ENCODE data around the gene FAM229B.
"Not testable (repeated sequence)": the region's sequence is repeated elsewhere in the genome, so short reads cannot be mapped to it uniquely, and the experiment has no call there.

FAM229B gene, protein sequence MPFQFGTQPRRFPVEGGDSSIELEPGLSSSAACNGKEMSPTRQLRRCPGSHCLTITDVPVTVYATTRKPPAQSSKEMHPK

DNA sequence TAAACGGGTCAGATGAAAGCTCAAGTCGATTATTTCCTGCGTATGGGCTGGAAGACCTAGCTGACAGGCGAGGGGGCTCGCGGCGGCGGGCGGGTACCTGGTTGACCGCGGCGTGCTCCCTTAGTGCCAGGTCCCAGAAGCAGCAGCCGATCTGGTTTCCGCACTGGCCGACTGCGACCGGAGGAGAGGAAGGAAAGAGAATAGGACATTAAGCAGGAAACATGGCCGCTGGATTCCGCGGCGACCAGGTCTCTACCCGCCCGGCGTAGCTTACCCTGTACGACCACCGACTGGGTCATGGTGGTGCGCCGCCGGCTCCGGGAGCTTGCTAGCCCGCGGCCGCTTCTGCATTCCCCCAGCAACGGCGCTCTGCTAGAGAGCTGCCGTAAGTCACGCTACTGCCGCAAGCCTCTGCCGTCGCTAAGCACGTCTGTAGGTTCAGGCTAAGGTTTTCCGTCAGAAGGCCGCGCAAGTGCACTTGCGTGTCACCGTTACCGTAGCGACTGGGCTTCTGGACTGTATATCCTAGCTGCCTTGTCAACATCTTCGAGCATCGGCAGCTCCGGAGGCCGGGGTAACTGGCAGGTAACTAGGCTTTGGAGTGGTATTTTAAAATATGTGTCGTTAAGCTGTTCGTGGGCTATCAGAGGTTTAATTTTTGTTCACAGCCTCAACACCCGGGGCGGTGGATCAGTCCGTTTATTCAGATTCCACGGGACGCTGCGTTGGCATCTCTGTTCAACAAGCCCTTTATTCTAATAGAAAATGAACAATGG, at the start of gene FAM229B, which contains the start of gene TUBE1:
Gene FAM229B (plus strand): TSS at position 456 of the 776 bp plus-strand sequence. CDS start 11,693 bp downstream, outside the sequence.
Gene TUBE1 (minus strand): TSS at position 347 of the 776 bp plus-strand sequence. CDS start 48 bp downstream, at position 299.
- peak; percentile 69 for DNase-seq (ENCODE audit: low spot score)

DNA sequence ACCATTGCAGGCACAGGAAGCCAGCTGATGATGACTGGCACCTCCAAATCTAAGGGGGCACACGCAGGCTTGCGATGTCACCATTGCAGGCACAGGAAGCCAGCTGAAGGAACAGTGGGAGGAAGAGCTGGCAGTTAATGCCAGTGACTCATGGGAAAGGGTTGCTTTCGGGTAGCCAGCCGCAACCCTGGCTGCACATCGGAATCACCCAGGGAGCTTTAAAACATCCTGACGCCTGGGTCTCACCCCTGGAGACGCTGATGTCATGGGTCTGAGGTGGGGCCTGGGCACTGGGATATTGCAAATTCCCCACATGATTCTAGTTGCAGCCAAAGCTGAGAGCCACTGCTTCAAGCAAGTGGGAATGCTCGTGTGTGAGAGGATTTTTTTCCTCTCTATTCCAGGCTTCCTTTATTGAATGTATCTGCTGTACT, 49.6 kb upstream of the FAM229B start:
- no peak for DNase-seq (ENCODE audit: low spot score)

DNA sequence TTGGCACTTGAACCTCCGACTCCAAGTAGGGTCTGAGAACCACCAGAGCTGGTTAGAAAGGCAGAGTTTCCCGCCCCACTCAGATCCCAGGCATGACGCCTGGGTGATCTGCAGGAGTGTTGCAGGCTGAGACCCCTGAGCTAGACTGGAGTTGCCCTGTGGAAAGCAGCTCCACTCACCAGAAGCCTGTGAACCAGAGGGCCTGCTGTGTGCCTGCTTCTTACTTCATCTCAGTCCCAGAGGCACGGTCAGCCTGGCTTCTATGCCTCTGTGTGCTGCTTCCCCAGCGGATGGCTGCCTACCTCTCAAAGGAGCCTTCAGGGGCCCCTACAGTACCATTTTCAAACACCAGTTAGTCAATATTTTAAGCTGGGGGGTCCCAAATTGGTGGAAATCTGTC, 49.1 kb upstream of the FAM229B start:
- no peak for DNase-seq (ENCODE audit: low spot score)

DNA sequence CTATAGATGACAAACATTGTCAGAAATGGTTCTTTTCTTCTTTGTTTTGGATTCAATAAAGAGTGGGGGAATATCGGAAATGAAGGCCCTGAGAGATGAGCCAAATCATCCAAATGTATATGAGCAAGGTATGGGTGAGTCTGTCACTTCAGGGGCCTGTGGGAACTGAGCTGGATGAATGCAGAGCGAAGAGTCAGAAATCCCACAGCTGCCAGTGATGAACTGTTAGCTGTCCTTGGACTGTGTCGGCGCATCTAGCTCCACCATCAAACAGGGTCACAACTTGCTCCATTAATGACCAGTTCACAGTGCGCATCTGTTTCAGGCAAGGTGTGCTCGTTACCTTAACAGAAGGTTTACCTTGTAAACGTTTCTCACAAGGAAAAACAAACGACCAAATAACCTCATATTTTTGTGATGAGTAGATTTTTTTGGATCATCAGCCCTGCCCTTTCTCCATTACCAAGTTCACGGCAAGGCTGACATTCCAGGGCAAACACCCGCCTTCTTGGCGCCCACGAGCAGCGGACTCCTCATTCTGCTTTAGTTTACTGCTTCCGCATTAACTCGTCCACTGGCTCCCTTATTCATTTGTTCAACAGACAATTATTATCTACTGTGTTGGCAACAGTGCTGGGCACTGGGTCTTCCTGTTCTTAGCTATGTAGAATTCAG, 48.5 kb upstream of the FAM229B start:
- no peak for DNase-seq (ENCODE audit: low spot score)

DNA sequence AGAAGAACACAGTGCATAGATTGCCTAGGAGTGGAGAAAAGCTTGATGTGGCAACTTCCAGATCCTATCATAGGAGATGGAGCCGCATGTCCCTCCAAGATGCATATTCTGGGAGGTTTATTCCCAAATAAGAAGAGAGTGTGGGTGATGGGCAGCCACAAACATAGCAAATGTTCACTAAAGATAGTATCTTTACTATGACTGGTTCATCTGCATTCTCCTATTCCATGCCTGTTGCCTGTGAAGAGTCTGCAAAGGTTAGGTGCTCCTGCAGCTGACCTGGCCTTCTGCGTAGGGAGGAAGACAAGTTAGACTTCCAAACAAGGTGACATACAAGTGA, 48.0 kb upstream of the FAM229B start:
- DNase-seq (ENCODE audit: low spot score): no peak

DNA sequence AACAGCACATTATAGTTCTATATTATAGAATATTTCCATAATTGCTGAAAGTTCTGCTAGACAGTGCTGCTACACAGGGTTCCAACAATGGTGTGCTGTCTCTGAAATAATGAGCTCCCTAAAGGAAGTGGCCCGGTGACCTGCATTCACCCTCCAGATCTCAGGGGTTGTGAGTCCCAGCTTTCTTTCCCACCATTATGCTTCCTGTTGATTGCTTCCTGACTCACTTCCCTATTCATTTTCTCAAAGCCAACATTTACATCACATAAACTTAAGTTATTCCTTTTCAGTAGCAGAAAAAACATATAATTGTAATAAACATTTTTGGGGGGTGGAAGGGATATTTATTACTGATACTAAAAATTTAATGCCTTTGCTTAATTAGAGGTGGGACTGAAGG, 46.4 kb upstream of the FAM229B start:
- DNase-seq (ENCODE audit: low spot score): no peak

DNA sequence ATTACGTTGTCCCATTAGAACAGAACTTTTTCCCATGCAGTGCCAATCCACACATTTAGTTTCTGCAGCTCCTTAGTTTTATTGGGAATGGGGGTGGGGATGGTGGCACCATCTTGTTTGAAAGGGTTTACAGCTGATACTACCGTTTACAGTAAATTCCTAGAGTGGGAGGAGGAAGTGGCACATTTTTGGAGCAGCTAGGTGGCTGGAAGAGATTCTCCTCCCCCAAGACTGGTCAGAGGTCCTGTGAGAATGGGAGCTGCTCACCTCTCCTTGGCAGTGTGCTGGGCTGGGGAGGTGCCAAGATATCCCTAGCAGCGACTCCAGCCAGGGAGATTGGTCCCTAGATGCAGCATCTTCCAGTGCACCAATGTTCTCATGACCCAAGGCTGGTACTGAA, 45.9 kb upstream of the FAM229B start:
- DNase-seq (ENCODE audit: low spot score): no peak

DNA sequence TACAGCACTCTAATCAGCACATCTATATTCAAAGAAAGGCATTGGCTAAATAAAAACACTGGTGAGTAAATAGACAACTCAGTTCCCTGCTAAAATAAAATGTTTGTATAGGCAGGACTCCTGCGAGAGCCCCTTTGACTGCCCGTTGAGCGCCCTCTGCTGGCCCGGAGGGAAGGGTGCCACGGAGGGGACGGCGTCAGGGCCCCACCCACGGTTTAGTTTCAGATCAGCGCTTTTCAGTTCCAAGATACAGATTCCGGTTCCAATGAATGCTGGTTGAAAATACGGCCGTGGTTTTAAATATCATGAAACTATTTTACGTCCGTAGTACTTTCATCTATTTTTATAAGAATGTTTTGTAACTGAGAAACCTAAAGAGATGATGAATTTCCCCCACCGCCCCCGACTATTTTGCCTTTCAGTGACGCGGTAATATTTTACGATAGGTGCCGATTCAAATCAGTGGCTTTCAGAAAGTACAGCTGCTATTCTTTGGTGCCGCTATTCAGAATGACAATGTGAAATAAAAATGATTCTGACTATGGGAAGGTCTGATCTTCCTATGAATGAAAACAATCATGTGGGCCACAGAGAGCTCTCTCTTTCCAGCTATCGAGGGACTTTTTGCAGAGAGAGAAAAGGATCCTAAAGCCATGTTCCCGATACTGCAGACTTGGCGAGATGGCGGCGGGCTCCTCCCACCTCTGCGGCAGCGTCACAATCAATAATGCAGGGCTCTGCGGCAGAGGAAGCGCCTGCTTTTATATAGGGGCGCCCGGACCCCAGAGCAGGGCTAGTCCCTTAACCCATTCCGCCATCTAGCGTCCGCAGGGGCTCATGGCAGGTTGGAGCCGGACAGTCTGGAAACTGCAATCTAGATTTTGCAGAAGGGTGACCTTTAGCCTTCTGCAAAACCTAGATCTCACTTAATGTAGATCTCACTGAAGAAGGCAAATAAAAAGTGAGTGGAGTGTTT, 44.1 kb upstream of the FAM229B start:
- peak; percentile 88 for DNase-seq (ENCODE audit: low spot score)

DNA sequence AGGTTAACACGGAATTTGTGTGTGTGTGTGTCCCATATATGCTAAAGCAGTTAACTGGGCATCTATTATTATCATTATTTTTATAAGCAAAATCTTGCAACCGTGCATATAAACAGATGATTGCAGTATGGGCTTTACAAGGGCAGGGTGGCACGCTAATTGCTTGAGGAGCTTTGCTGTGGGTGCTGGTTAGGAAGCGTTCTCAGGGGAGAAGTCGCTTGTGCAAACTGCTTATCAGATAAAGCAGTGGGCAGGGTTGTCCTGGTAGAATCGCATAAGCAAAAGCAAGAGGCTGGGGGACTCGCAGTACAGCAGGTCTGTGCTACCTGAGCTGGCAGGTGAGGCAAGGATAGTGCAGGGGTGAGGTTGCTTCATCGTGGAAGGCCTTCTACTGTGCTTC, 43.2 kb upstream of the FAM229B start:
- no peak for DNase-seq (ENCODE audit: low spot score)

DNA sequence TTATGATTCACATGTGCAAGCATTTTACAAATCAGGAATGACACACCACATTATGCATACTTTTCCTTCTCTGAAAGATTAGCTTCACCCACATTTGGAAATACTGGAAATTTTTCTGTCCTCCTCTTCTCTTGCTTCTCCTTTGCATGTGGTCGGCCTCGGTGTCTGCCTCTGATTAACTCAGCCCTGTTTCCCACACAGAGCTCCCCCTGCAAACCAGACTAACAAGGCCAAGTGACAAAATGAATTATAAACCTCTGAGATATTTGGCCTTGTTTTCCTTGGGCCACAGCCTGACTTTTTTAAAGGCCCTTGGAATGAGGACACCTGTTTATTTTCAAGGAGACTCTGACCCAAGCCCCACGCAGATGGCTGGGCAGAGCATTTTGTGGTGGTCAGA, 42.5 kb upstream of the FAM229B start:
- DNase-seq (ENCODE audit: low spot score): no peak

DNA sequence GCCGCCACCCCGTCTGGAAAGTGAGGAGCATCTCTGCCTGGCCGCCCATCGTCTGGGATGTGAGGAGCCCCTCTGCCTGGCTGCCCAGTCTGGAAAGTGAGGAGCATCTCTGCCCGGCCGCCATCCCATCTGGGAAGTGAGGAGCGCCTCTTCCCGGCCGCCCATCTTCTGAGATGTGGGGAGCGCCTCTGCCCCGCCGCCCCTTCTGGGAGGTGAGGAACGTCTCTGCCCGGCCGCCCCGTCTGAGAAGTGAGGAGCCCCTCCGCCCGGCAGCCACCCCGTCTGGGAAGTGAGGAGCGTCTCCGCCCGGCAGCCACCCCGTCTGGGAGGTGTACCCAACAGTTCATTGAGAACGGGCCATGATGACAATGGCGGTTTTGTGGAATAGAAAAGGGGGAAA, 39.9 kb upstream of the FAM229B start:
- DNase-seq (ENCODE audit: low spot score): not testable (repeated sequence)

DNA sequence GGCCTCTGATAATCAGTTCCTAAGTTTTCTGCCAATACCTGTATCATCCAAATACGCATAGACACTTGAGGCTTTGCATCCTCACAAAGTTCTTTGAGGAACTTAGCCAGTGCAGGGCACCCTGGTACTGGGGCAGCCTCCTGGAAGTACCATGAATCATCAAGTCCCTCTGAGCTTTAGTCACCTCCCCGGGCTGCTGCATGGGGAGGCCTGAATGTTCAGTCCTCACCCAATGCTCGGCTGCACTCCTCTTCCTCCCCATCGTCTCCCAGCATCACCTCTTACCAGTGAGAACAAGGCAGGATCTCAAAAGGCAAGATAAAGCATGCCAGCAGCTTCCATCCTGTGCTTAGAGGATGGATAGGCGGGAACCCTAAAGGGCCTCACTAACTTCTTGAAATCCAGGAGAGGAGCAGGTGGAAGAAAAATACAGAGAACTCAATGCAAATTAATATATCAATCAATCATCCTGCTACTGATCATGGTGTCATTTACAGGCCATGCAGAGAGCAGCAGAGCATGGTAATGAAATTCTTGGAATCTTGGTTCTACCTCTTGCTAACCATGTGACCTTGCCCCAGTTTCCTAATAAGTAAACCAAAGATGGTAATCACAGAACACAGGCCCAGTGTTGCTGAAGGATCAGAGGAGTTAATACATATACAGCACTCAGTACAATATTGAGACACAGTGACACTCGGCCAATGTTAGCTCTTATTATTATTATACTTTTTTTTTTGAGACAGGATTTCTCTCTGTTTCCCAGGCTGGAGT, 38.2 kb upstream of the FAM229B start:
- no peak for DNase-seq (ENCODE audit: low spot score)

DNA sequence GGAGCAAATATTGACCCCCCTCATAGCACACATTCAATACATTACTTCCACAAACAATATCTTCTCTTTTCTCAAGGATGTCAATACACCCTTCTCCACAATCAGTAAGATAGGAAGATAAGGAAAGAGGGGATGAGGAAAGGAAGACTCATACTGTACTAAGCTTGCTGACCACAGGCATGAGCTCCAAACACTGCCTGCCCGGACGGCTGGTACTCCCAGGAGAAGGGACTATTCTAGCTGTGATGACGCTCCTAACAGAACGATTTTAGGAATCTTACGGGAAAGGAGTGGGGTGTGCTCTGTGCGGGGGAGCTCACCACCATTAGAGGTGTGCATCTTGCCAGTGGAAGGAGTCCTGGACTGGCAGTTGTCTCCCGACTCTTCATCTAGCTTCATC, 37.4 kb upstream of the FAM229B start:
- no peak for DNase-seq (ENCODE audit: low spot score)

DNA sequence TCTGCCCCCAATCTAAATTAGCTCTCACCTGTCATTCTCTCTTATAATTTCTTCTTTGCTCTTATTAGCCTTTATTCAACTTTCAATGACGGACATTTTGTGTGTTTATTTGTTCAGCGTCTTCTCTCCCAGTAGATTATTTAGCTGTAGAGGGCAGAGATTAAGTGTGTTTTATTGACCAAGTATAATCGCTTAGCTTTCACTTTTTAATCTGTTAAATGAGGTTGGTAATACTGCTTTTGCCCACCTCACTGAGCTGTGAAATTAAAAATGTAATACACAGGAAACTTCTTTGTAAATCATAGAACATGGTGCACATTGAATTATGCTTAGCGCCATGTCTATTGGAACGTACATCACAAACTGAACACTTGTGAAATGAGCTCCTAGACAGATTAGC, 37.0 kb upstream of the FAM229B start:
- no peak for DNase-seq (ENCODE audit: low spot score)

DNA sequence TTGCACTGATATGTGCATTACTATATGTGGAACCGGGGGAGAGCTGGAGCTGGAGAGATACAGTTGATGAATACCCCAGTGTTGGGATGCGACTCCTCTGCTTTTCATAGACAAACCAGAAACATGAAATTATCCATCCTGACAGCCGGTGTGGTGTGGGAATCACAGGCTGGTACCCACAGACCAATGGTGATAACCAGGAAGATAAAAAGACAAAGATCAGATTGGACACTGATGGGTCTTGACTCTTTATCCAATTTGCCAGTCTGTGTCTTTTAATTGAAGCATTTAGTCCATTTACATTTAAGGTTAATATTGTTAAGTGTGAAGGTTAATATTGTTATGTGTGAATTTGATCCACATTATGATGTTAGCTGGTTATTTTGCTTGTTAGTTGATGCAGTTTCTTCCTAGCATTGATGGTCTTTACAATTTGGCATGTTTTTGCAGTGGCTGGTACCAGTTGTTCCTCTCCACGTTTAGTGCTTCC, 36.1 kb upstream of the FAM229B start:
- not testable (repeated sequence) for DNase-seq (ENCODE audit: low spot score)

DNA sequence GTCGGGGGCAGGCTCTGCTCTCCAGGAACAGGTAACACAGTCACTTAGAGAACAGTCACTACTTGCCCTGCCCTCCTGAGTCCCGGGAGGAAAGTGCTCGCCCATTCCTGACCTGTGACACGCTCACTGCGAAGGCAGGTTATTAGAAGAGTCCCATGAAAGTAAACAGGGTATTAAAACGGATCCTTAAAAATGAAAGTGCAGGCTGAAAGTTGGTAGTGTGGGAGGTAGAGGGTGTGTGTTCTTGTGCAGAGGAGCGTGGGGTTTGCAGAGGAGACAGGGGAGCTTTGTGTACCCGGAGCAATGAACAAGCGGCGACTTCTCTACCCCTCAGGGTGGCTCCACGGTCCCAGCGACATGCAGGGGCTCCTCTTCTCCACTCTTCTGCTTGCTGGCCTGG, 33.4 kb upstream of the FAM229B start, which contains the start of gene CCN6:
Gene CCN6 (plus strand): TSS at position 104 of the 400 bp plus-strand sequence. CDS start 254 bp downstream, at position 358.
- no peak for DNase-seq (ENCODE audit: low spot score)

DNA sequence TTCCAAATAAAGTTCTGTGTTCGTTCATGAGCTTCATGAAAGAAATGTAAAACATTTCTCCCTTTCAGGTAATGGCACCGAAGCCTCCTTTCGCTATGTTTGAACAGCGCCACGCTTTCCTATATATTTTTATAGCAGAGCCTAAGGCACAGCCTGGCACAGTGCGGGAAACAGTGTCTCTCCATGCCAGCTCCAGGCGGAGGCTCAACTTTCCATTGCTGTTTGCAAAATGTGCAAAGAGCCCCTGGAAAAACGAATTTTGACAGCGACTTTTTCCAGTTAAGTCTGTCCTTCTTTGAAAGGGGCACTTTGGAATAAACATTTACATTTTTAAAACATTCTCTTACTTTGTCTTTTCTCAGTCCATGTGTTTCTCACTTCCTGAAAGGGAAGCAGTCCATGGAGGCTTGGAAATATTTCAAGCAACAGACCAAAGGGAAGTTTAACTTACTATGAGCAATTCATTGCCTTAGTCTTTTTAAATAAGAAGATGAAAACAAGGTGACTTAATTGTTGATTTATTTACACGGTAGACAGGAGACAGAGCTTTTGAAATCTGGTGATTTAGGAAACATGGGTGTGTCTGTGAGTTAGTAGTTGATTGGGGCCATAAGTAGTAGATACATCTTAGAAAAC, 32.7 kb upstream of the FAM229B start:
- DNase-seq (ENCODE audit: low spot score): no peak

DNA sequence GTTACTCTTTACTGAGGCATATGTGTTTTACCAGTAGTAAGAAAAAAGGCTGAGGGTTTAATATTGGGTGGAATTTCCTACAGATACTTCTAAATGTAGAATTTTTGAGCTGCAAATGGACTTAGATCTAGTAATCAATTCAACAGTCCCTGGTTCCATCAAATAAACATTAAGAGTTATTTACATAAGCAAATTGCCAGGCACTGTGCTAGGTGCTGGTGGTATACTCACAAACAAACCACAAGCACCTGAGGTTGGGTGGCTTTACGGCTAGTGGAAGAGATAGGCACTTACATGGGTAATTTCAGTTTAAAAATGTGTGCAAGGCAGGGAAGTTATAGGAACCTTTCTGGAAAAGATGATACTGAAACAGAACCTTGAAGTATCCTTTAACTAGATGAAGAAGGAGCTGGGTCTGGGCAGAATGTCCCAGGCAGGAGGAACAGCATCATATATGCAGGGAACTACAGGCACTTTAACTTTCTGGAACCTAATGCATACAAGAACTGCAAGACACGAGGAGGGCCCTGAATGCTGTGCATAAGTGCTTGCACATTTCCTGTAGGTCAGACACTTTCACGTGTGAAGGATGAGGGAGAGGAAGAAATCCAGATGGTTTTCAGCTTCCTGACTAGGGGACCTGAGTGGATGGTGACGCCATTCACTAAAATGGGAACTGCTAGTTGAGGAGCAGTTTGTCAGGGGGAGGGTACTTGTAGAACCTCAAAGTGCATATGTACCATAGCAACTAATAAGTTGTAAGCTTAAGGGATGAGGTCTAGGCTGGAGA, 29.0 kb upstream of the FAM229B start:
- DNase-seq (ENCODE audit: low spot score): no peak

DNA sequence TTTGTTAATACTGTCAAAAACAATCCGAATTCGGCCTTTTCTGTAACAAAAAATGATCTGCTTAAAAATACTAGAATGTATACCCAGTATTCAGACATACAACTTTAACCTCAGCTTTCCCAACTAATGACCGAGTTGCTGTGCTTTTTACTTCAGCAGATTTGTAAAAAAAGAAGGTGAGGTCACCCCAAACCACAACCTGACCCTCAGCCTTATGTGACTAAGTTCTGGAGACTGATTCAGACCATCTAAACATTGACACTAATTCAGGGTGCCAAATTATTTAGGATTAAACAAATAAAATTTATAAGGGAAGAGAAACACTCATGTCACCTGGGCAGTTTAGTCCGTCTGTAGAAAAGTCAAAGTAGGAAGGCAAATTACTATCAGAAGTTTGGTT, 25.8 kb upstream of the FAM229B start:
- no peak for DNase-seq (ENCODE audit: low spot score)

DNA sequence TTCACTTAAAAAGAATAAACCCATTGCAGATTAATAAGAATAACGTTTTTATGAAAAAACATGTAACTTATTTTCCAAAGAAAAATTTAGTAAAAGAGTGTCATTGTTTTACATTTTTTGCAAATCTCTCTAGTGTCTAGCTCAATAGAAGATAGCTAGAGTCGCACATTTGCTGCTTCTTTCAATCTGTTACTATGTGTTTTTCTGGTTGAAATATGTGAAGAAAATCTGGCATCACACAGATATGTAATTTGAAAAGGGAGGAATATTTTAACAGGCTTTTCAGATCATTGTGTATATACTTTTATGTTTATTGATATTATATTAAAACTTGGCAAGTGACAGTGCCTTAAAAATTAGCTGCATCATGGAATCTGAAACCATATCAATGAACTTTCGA, 24.4 kb upstream of the FAM229B start:
- no peak for DNase-seq (ENCODE audit: low spot score)
